ENCODE data around the gene WDR17.

GRCh38 chr4:176052744-176053143 lies 12.9 kb upstream of the WDR17 start:
- no peak for TF ChIP-seq POLR2A (IDR thresholded peaks at IDR 0.05; ENCODE audit: extremely low read depth, insufficient read length)
- no peak for TF ChIP-seq CTCF (IDR thresholded peaks at IDR 0.05; ENCODE audit: low read depth, low read length)
- TF ChIP-seq MYC (IDR thresholded peaks at IDR 0.05; ENCODE audit: low read depth, low read length), result no peak
- no peak for TF ChIP-seq MAX (IDR thresholded peaks at IDR 0.05; ENCODE audit: low read depth, low read length)
